ENCODE results near the gene ZAR1.

GRCh38 chr4:48467442-48467841 is 22.6 kb upstream of the ZAR1 start:
- no peak for TF ChIP-seq POLR2A (IDR thresholded peaks at IDR 0.05)
- TF ChIP-seq, protein P1, sequence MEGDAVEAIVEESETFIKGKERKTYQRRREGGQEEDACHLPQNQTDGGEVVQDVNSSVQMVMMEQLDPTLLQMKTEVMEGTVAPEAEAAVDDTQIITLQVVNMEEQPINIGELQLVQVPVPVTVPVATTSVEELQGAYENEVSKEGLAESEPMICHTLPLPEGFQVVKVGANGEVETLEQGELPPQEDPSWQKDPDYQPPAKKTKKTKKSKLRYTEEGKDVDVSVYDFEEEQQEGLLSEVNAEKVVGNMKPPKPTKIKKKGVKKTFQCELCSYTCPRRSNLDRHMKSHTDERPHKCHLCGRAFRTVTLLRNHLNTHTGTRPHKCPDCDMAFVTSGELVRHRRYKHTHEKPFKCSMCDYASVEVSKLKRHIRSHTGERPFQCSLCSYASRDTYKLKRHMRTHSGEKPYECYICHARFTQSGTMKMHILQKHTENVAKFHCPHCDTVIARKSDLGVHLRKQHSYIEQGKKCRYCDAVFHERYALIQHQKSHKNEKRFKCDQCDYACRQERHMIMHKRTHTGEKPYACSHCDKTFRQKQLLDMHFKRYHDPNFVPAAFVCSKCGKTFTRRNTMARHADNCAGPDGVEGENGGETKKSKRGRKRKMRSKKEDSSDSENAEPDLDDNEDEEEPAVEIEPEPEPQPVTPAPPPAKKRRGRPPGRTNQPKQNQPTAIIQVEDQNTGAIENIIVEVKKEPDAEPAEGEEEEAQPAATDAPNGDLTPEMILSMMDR (IDR thresholded peaks at IDR 0.05): no peak
